HG03558 (cell line): Measurements from ENCODE around the gene NUP205.
"Not testable (repeated sequence)": the region's sequence is repeated elsewhere in the genome, so short reads cannot be mapped to it uniquely, and the experiment has no call there.

ENCODE experiments used
- ATAC-seq: cut with Tn5 transposase; IDR thresholded peaks from one replicate; pipeline ENCODE4 v1.9.1; 2021; ENCODE audit warnings: moderate number of reproducible peaks; ENCODE audit not compliant: unreplicated experiment; ENCODE audit errors: extremely low read depth

Gene NUP205

DNA sequence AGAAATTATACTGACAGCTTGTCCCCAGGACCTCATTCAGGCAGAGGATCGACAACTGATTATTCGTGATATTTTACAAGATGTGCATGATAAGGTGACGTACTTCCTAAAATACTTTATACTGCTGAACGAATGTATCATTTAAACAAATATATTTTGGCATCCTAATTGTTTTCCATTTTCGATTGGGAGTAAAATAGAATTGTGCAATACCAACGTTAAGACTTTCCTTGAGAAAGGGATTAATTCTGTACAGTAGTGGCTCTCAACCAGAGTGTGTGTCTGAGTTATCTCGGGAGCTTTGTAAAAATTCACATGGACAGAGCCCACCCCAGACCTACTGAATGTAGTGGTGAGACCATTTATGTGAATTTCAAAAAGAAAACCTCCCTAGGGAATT lies 60.8 kb downstream of the NUP205 start:
- ATAC-seq: no peak

GRCh38 chr7:135620447-135620846 lies 62.7 kb downstream of the NUP205 start:
- ATAC-seq: no peak

DNA sequence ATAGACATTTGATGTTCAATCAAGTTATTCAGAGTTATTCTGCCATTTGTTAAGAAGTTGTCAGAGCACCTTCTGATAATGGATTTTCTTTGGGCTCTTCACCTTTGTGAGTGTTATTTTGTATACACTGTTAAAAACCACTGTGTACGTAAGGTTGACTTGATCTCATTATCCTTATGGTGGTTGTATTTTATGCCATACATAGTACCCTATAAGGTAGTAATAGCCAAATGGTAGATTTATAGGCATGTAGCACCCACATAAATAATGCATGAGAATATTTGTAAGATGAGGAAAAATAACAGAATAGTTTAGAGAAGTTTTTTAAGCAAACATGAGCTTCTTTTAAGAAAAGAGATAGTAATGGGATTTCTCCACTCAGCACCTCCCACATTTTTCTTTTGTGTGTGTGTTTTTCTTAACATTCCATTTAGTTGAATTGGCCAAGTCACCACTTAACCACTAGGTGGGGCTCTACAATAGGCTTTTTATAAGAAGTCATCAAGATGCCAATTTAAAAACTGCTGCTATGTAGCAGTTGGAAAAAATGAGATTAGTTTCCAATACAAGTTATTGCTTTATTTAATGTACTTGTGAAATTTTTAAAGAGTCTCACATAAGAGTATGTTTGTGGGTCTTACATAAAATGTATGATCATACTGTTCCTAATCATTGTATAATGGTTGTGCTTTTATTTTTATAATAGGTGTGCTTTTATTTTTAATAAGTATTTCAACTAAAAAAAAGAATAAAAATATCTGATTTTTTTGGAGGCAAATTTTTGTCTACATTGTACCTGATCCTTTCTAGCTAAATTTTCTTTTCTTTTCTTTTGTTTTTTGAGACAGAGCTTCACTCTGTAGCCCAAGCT lies 63.5 kb downstream of the NUP205 start:
- ATAC-seq: no peak

GRCh38 chr7:135634191-135634878 lies 76.6 kb downstream of the NUP205 start:
- no peak for ATAC-seq

- ATAC-seq: not testable (repeated sequence)
Observed at GRCh38 chr7:135639690-135640089, 82.0 kb downstream of the NUP205 start.

- ATAC-seq: no peak
Observed at GRCh38 chr7:135644154-135644553, 86.4 kb downstream of the NUP205 start.

DNA sequence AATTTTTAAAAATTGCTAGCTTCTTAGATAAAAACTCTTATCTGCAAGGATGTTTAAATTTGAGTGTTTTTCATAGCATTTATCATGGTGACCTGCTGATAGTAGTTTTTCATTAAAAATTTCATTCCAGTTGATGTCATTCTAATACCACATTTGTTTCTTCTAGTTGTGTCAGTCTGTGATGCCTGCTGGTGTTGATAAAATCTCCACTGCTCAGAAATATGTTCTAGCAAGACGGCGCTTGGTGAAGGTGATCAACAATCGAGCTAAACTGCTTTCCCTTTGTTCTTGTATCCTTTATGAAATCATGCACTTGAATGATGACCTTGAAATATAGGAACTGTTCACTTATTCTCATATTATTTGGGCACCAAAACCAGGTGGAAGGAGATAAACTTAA lies 87.0 kb downstream of the NUP205 start:
- no peak for ATAC-seq

DNA sequence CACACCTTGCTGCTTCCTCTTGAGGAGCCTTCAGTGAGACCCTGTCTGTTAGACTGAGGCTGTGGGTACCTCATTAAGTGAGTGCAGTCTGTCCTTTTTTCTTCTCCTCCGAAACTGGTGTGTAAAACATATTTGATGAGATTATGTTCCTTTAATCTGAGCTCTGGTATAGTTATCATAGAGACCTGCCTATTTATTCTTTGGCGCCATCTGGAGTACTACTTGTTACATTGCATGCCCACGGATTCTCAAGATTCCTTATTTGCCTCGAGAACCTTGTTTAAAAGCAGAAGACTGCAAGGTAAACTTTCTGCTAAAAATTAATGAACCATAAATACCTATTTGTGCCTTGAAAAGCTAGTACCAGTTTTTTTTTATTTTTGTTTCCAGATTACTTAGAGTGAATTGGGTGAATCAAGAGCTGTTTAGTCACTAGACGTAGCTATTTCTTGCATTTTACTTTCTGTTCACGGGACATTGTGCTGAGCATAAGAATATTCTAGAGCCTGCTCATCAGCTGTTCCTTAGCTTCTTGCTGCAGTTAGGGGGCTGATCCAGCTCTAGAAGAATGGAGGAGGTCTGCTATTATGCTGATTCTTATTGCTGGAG lies 87.7 kb downstream of the NUP205 start:
- ATAC-seq: no peak

- ATAC-seq: no peak
Observed at GRCh38 chr7:135647755-135648154, 90.0 kb downstream of the NUP205 start.

GRCh38 chr7:135648235-135648634 lies 90.5 kb downstream of the NUP205 start:
- ATAC-seq: no peak

DNA sequence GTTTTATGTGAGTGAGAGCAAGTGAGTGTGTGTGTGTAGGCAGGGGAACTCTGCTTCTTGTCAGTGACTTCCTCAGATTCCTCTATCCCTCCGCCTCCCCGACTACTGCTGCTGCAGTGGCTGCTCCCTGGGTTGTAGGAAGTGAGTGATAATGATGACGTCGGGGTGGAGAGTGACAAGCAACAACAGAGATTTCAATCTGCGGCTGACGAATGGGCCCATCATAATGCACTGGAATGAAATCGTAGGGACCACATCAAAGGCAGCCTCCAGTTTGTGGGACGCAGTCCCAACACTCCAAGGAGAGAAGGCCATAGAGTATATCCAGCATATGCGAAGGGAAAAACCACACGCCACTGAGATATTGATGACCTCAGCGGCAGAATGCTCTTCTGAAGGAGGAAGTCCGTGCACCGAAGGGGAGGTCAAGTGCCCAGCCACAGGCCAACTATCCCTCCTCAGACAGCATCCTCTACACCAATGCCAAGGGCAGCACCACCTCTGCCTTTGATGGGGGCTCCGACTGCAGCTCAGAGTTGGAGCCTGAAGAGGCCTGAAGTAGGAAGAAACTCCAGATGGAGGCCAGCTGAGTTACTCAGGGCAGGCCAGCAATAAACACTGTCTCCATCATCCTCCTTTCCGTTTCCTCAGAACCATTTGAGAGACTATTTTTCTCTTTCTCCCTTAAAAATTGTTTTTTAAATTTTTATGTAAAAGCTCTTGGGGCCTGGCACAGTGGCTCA lies 93.3 kb downstream of the NUP205 start:
- no peak for ATAC-seq

- no peak for ATAC-seq
Observed at GRCh38 chr7:135653340-135654080, 95.8 kb downstream of the NUP205 start.

DNA sequence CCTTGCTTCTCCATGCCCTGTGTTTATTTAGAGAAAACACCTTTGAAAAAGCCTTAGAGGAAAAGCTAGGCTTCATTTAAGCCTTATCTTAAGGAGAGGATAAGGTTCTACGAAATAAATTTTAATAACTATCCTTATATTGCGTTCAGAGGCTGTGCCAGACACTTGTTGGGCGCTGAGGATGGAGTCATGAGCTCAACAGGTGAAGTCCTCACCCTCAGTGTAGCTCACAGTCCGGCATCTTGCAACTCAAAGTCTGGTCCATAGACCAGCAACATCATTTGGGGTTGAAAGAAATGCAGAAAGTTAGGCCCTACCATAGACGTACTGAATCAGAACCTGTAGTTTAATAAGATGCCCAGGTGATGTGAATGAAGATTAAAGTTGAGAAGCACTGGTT lies 100.8 kb downstream of the NUP205 start:
- ATAC-seq: no peak

DNA sequence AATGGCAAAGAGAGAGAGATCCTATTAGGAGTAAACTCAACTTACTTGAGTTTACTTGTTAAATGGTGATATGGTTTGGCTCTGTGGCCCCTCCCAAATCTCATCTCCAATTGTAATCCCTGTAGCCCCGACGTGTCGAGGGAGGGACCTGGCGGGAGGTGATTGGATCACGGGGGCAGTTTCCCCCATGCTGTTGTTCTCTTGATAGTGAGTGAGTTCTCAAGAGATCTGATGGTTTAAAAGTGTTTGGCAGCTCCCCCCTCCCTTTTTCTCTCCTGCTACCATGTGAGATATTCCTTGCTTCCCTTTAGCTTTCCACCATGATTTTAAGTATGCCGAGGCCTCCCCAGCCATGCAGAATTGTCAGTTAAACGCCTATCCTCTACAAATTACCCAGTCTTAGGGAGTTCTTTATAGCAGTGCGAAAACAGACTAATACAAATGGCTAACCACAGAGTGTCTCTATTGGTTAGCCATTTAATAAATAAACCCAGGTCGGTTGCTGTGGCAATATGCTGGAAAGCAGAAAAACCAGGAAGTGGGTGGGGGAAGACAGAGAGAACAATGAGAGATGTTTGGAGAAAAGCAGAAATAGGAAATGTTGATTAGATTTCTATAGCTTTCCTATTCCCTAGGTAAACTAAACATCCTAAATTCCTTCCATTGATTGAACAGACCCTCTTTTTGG lies 101.6 kb downstream of the NUP205 start:
- ATAC-seq: no peak

DNA sequence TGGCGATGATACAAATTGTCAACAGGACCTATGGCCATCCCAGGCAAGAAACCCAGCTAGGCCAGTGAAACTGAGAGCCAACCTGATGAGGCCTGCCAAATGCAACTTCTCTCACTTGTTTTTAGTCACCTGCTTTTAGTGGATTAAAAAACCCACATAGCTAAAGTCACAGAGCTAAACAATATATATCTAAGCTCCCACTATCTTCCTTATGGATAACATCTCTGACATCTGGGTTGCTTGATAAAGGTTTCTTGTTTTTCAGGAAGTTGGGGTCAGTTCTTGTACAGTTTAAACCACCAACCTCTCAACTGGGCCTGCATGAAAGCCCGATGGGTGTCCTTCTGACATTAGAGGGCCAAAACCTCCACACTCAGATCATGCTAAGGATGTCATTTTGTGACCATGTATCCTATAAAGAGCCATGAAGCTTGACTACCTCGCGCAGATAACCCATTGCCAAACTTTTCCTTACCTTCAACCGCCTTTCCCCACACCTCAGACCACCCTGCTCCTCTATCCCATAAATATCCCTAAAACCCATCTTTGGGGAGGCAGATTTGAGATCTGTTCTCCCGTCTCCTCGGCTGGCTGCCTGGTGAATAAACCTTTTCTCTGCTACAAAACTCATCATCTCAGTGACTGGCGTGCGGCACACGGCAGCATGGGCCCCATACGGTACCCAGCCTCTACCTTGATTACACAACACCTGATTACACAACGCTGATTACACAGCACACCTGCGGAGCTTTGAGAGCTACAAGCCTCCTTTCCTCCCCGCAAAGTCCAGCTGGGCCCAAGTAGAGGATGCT lies 103.8 kb downstream of the NUP205 start:
- ATAC-seq: no peak

- ATAC-seq: no peak
Observed at GRCh38 chr7:135662123-135662372, 104.3 kb downstream of the NUP205 start.

DNA sequence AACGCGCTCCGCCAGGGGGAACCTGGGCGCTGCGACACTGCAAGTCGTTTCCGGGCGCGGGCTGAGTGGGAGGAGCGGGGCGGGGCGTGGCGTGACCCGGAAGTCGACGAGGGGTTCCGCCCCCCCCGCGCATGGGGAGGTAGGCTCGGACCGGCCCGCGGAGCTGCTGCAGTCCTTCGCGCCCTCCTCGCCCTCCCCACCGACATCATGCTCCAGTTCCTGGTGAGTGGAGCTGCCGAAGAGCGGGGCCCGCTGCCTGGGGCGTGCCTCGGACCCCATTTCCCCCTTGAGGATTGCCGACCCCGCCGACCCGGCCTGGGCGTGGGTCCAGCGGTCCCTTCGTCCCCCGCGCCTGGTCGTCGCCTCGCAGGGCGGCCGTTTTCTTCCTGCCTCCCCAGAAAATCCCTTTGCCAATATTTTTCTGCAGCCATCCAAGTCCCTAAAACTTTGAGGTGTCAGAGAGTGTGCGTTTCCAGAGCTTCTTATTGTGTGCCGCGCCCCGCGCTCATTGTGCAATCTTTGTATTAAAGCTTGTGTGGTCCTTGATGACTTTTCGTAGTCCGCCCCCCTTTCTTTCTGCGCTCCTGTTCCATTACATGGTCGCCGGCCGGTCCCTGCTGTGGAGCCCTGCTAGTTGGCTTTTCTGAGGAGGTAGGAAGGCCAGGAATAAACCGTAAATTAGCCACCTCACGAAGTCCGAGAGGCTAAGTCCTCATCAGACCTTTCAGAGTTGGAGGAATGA lies 104.8 kb downstream of the NUP205 start, which contains the start of gene STMP1:
TSS of gene STMP1 (plus strand) at position 142 of the 742 bp plus-strand sequence.
- ATAC-seq: peak; percentile 73

DNA sequence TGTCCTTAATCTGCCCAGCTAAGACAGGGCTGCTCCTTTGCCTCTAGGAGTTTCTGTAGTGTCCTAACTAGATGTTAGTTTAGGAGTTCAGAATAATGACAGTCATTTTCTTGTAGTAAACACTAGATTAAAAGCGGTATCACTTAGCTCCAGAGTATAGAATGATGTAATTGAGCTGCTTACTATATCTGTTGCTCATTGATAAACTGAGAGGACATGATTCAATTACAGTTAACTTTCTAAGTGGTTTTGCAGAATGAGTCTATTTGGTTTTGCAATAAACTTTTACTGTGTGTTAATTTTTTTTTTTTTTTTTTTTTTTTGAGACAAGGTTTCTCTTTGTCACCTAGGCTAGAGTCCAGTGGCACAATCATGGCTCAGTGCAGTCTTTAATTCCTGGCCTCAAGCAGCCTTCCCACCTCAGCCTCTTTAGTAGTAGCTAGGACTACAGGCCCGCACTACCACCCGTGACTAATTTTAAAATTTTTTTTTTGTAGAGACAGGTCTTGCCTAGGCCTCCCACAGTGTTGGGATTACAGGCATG lies 106.4 kb downstream of the NUP205 start:
- ATAC-seq: no peak
